Measurements from ENCODE around the gene GHR. TPM values are rescaled to one million over a fixed set of nuclear protein-coding genes. Genes with fewer than 3 reads are reported as not detected.

The GHR gene
- total and polyA plus RNA-seq, 2 donors (not counting 3 experiments of a cell fraction or from before 2014, with no cell fraction given), result 0.27 to 0.28 TPM

GRCh38 chr5:42564689-42565356, 141.6 kb downstream of the GHR start:
- POLR2A ChIA-PET, result no interaction called here
- Histone ChIP-seq H4K20me1 (replicated peaks; ENCODE audit: control insufficient read depth, extremely low read depth, insufficient read depth, low read length) (no peaks in the 10 kb centered on the region), H3K9ac (replicated peaks; ENCODE audit: extremely low read depth, insufficient read depth, low read length) (no peak overlapping the region), H3K27me3 (ENCODE audit: control insufficient read depth in 2 of 2, insufficient read depth in 2 of 2, low read length in 2 of 2) (peaks cover 0 to 4% of the 10 kb centered on the region in 2 experiments), H3K9me3 (replicated peaks; ENCODE audit: control insufficient read depth, insufficient read depth, low read length) (no peaks in the 10 kb centered on the region), H3K9me1 (replicated peaks; ENCODE audit: control insufficient read depth, extremely low read depth, insufficient read depth, low read length) (no peaks in the 10 kb centered on the region), H3K36me3 (ENCODE audit: control insufficient read depth in 2 of 2, extremely low read depth in 1 of 2, insufficient read depth in 2 of 2, low read length in 2 of 2) (no peaks in the 10 kb centered on the region), H2AFZ (ENCODE audit: low read depth, low read length) (no peak overlapping the region), H3K27ac (ENCODE audit: insufficient read depth, low read depth, low read length) (no peak overlapping the region), H3K79me2 (ENCODE audit: control insufficient read depth, insufficient read depth, low read length) (no peaks in the 10 kb centered on the region), H3K4me2 (ENCODE audit: insufficient read depth, low read length) (no peak overlapping the region), H3K4me1 (ENCODE audit: control insufficient read depth, extremely low read depth, insufficient read depth, low read length) (no peaks in the 10 kb centered on the region), H3K4me3 (replicated peaks in 1 of 3; ENCODE audit: insufficient read depth in 1 of 3, low read depth in 1 of 3, low read length in 3 of 3) (no peak overlapping the region)
- intact Hi-C loops (cut with micrococcal nuclease) (no loop called here), dilution Hi-C loops (cut with MboI; ENCODE audit: extremely low pct_ligation_motif_present, low sequenced_read_pairs) (no loop called here)
- no peak for DNase-seq (ENCODE audit: low read depth, low spot score)
- CTCF ChIA-PET, result interaction anchor here (1.3 to 5.2 kb wide), 3 partner anchors 19 to 202 kb away, joined by 3 to 47 read pairs (median 3); partner anchors contain the start of gene GHR
- no peak for FAIRE-seq
- BruUV-seq (replicated peaks), result no TSS peak
- TF ChIP-seq GATA2 (IDR thresholded peaks at IDR 0.05; ENCODE audit: insufficient read depth, insufficient read length, low read depth, low read length), result no peak
- no peak for TF ChIP-seq FOS (IDR thresholded peaks at IDR 0.05; ENCODE audit: borderline replicate concordance, insufficient read depth, low read length)
- no peak for TF ChIP-seq POLR2A (IDR thresholded peaks at IDR 0.05; ENCODE audit: low read depth, low read length)
- TF ChIP-seq JUN (IDR thresholded peaks at IDR 0.05; ENCODE audit: borderline replicate concordance, insufficient read depth, insufficient read length, low read depth), result no peak
- TF ChIP-seq POLR2AphosphoS5 (IDR thresholded peaks at IDR 0.05; ENCODE audit: insufficient read depth, low read depth, low read length), result no peak
- no peak for TF ChIP-seq EZH2 (IDR thresholded peaks at IDR 0.05; ENCODE audit: borderline replicate concordance, low read depth, low read length, severe bottlenecking)
- TF ChIP-seq, protein P1, sequence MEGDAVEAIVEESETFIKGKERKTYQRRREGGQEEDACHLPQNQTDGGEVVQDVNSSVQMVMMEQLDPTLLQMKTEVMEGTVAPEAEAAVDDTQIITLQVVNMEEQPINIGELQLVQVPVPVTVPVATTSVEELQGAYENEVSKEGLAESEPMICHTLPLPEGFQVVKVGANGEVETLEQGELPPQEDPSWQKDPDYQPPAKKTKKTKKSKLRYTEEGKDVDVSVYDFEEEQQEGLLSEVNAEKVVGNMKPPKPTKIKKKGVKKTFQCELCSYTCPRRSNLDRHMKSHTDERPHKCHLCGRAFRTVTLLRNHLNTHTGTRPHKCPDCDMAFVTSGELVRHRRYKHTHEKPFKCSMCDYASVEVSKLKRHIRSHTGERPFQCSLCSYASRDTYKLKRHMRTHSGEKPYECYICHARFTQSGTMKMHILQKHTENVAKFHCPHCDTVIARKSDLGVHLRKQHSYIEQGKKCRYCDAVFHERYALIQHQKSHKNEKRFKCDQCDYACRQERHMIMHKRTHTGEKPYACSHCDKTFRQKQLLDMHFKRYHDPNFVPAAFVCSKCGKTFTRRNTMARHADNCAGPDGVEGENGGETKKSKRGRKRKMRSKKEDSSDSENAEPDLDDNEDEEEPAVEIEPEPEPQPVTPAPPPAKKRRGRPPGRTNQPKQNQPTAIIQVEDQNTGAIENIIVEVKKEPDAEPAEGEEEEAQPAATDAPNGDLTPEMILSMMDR (IDR thresholded peaks at IDR 0.05; ENCODE audit: extremely low read depth in 1 of 2, insufficient read depth in 1 of 2, low read depth in 1 of 2, low read length in 2 of 2), result no peak
- no peak for TF ChIP-seq MYC (IDR thresholded peaks at IDR 0.05; ENCODE audit: low read depth, low read length)
- TF ChIP-seq MAX (IDR thresholded peaks at IDR 0.05; ENCODE audit: insufficient read depth, insufficient read length), result no peak
